Astrocyte (in vitro differentiated cells and primary cell): ENCODE results near the gene SLC26A2.

Experiments used
- EZH2 ChIP-seq: IDR thresholded peaks from 2 replicates; pipeline ENCODE4 v1.6.1; 2012; ENCODE audit warnings: mild to moderate bottlenecking, low read length, inconsistent platforms; ENCODE audit not compliant: insufficient read depth
- TF ChIP-seq, protein P1 (sequence below): IDR thresholded peaks from 2 replicates; pipeline ENCODE4 v1.5.1; 2011; ENCODE audit warnings: low read depth, mild to moderate bottlenecking, inconsistent platforms, low read length, moderate library complexity; ENCODE audit not compliant: insufficient read depth

DNA sequence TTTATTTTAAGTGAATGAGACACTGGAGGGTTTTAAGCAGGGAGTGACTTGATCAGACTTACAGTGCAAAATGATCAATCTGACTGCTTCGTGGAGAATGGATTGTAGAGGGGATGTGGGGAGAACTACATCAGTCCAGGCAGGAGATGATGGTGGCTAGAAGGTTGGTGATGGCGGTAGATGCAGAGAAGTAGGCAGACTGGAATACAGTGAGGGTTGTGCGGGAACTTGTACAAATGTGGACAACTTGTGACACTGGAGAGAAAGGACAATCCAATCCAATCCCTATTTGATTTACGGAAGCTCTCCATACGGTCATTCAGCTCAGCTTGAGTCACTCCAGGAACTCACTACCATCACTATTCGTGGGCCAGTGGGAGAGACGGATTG lies 39.3 kb downstream of the SLC26A2 start:
- TF ChIP-seq, protein P1, sequence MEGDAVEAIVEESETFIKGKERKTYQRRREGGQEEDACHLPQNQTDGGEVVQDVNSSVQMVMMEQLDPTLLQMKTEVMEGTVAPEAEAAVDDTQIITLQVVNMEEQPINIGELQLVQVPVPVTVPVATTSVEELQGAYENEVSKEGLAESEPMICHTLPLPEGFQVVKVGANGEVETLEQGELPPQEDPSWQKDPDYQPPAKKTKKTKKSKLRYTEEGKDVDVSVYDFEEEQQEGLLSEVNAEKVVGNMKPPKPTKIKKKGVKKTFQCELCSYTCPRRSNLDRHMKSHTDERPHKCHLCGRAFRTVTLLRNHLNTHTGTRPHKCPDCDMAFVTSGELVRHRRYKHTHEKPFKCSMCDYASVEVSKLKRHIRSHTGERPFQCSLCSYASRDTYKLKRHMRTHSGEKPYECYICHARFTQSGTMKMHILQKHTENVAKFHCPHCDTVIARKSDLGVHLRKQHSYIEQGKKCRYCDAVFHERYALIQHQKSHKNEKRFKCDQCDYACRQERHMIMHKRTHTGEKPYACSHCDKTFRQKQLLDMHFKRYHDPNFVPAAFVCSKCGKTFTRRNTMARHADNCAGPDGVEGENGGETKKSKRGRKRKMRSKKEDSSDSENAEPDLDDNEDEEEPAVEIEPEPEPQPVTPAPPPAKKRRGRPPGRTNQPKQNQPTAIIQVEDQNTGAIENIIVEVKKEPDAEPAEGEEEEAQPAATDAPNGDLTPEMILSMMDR: no peak
- TF ChIP-seq EZH2: no peak
